Effector CD8-positive, alpha-beta T cell (primary cell): ENCODE measurements around the gene OR14I1.

ENCODE experiments used
- DNase-seq: peaks from one replicate; lab custom pipeline; 2025; lab: John Stamatoyannopoulos, UW
- total RNA-seq, 4 experiments: gene quantifications; one replicate each; lab custom pipeline; 2026; lab: John Stamatoyannopoulos, UW

Gene OR14I1
- 0 reads per million in 4 experiments for total RNA-seq

DNA sequence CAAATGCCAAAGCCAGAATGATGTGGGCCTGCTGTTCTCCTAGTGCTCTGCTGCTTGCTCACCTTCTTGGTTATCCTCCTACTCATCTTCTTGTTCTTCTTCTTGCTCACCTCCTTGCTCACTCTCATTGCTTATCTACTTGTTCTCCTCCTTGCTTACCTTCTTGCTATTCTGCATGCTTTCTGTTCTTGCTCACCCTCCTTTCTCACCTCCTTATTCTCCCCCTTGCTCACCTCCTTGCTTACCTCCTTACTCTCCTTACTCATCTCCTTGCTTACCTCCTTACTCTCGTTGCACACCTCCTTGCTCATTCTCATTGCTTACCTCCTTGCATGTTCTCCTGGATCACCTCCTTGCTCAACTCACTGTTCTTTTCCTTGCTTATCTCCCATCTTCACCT is at the start of gene OR14I1:
Gene OR14I1 (minus strand): TSS at position 53 of the 400 bp plus-strand sequence.
- DNase-seq: no peak

DNA sequence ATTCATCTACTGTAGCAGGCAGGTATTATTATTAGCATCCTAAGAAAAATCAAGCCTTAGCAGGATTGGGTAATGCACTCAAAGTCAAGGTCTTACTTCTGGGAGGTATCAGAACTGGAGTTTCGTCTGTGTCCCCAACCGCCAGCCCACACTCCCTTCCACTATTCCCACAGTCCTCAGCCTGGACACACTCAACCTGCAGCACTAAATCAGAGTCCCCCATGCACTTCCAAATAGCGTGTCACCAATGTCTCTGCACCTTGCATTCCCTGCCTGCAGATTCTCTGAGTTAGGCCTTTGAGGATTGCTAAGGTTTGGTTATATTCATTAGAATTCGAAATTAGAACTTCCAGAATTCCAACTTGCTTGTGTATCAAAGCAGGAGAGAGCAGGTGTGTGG is 49.1 kb upstream of the OR14I1 start:
- no peak for DNase-seq

DNA sequence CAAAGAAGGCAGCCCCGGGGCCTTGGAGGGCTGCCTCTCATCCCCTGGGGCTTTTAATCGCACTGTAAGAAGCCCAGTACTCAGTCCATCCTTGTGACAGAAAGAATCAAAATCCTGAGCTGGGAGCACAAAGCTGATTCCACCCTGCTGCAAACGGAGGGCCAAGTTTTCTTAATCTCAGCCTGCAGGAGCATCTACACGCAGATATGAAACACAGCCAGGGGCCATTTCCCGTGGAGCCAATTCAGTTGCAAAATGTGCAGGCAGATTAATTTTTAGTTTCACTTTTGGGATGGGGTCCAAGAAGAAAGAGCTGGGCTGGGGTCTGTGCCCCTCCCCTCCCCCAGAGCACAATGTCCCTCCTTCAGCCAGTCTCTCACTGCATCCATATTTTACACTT is 48.6 kb upstream of the OR14I1 start:
- DNase-seq: no peak

DNA sequence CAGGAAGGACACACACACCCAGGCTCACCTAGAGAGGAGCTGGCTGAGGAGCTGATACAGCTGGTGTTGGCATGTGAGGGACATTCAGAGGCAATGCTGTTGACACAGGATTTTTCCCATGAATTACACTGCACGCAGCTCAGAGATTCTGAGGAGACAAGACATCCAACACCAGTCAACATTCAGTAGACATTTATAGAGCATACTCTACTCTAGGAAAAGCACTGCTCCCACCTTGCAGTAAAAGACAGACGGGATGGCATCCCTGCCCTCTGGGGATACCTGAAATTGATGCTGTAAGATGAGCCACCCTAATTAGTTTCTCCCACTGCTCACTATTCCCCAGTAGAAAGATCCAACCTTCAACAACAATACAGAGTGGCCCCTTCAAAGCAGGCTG is 47.9 kb upstream of the OR14I1 start:
- no peak for DNase-seq

DNA sequence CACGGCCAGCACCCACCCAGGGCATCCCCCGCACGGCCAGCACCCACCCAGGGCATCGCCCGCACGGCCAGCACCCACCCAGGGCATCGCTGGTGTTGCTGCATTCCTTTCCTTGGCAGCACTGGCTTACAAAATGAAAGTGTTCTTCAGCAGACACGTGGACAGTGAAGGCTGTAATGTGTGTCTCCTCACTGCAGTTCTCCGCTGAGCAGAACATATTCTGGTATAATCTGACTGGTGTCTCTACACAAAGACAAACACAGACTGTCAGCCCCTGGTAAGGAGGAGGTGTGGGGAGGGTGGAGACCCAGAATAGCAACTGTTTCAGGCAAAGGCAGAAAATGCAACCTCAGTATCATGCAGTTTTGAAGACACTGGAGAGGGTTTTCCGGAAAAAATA is 45.6 kb upstream of the OR14I1 start:
- no peak for DNase-seq

DNA sequence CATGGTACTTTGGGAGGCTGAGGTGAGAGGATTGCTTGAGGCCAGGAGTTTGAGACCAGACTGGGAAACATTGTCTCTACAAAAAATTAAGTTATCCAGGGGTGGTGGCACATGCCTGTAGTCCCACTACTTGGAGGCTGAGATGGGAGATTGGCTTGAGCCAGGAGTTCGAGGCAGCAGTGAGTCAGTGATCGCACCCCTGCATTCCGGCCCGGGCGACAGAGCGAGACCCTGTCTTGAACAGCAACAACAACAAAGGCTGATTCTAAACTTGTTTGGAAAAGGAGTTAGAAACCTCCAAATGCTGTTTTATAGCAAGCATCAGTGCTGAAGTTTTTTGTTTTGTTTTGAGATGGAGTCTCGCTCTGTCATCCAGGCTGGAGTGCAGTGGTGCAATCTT is 38.3 kb upstream of the OR14I1 start:
- no peak for DNase-seq

DNA sequence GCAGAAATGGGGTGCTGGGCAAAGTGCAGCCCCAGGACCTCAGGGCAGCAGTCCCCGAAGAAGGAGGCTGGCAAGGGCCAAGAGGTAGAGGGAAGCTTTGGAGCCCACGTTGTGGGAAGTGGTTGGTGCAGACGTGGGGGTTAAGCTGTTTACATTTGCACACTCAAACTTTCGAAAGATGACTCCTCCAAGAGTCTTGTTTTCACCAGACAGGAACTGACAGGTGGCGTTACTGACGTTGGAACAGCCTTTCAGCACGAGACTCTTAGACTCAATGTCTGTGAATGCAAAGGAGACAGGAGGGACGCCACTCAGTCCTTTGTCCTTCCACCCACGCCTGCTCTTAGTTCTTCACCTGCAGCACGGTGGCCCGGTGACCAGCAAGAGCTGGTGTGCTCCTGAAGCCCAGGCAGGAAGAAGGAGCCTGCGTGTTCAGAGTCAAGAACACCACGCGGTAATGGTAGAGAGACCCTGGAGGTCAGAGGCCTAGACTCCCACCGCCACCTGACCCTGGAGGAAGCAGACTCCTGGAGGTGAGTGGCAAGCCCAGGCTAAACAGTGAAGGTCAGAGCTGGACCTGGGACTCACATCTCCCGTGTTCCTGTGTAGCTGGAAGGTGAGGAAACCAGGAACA is 37.1 kb upstream of the OR14I1 start:
- DNase-seq: no peak

DNA sequence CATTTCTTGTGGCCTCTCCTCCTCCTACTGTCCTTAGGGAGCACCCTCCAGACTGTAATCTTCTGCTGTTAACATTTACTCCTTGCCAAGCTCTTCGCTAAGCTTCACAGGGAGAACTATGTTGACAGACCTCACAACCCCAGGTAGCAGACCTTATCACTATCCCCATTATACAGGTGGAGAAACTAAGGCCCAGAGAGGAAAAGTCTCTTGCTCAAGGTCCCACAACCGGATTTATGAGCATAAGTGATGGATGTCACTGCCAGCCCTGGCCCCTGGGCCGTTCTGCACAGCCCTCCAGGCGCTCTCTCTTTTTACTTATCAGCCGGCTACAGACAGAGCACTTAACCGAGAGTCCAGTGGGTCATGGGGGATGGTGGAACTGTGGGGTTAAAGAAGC is 34.9 kb upstream of the OR14I1 start:
- DNase-seq: no peak

DNA sequence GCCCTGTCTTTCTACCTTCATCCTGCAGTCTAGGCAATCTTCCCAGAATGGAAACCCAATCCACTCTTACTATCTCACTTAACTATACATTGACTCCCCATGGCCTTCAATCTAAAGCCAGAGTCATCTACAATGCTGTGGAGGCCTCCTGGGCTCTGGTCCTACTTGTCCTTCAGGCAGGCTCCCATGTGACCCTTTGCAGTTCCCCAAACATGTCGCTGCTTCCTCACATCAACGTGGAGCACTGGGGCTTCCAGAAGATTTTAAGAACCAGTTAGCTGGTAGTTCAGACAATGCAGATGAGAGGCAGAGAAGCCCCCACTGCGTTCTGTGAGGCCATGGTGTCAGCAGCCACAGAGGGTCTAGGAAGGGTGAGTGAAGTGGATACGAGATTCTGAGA is 34.4 kb upstream of the OR14I1 start:
- DNase-seq: no peak

DNA sequence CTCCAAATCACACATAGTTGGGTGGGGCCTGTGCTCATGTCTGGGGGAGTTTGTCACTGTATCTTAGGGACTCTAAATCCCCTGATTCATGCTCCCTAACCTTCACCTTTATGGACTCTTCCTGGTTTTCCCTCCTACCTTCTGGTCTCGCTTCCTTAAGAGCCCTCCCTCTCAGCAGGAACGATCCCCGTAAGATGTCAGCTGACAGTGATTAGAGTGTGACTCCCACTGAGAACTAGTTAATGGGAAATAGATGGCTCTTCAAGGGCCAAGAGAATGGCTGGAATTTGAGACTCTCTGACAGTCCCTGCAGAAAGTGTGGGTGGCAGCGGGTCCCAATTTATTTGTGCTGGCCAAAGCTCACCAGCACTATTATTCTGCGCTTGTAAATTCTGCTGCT is 31.0 kb upstream of the OR14I1 start:
- DNase-seq: no peak

DNA sequence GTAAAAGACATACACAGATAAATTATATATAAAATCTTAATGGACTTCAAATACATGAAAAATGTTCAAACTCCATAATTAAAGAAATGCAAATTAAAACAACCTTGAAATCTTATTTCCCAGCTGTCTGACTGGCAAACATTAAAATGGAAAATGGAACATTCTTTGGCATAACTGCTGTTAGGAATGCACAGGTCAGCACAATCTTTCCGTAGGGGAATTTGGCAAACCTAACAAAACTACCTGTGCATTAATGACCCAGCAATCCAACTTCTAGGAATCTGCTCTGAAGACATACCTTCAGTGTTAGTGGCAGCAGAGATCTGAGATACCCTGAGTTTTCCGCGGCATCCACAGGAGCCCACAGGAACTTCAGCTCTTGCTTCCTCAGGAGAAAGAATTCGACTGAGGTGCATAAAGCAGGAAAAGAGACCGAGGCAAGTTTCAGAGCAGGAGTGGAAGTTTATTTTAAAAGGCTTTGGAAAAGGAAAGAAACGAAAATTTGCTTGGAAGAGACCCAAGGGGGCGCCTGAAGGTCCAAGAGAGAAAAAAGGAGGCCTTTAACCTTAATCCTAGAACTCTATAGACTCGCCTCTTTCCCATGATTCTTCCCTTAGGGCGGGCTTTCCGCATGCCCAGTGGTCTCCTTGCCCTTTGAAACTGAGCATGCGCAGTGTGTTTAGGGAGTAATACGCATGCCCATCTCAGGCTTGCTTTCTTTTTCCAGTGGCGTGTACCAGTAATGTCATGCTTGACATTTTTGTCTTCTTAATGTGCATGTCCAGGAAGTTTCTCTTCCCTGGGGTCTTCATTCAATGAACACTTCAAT is 28.2 kb upstream of the OR14I1 start:
- DNase-seq: no peak

DNA sequence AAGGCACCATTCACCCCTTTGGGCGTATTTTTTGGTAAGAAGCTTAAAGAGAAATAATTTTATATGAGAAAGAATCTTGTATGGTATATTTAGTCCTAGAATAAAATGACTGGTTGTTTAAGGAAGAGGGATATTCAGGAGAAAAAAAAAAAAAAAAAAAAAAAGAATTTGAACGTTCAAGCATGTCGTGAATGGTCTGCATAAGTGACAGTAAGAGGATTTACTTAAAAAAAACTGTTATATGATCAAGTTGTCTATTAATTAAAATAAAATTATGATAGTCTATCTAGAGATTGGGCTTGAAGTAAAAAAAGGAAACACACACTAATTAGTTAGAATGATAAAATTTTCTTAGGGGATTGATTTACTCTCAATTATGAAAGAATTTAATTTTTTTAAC is 11.7 kb upstream of the OR14I1 start:
- no peak for DNase-seq

DNA sequence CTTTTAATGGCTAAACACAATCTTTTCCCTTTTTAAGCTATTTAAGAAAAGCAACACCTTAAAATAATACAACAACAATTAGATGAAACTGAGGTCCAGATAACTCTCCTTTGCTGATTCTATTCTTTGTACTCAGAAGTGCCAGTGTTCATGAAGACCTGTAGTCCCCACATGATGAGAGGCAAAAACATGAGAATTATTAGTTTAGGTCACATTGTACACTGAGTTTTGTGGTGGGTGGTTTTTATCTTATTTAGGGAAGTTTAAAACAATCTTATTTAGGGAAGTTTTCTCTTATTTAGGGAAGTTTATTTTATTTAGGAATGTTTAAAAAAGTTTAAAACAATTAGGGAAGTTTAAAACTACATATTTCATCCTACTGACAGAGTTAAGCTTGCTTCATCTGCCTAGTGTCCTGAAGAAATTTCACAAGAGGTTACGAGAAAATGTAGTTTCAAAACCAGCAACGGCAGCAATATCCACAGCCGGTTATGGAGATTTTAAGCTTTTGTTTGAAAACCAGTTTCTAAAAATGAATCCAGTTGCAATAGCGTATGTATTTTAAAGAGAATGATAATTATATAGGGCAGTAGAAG is 7.8 kb upstream of the OR14I1 start:
- DNase-seq: no peak

DNA sequence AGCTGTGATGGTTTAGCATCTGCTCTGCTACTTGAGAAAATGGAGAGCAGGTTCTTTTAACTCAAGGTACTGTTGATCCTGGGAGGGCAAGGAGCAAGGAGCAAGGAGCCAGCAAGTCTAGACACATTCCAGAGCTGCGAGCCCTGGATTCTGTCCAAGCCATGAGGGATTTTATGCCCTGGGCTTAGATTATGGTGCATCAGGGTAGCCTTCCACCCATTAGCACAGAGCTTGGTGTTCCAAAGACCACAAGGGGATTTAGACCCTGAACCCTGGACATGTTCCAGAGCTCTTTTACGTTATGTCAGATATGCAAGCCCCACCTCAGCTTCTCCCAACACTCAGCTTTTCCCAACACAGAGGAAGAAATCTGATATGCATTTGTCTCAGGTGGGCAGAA is 2.0 kb upstream of the OR14I1 start:
- DNase-seq: no peak

DNA sequence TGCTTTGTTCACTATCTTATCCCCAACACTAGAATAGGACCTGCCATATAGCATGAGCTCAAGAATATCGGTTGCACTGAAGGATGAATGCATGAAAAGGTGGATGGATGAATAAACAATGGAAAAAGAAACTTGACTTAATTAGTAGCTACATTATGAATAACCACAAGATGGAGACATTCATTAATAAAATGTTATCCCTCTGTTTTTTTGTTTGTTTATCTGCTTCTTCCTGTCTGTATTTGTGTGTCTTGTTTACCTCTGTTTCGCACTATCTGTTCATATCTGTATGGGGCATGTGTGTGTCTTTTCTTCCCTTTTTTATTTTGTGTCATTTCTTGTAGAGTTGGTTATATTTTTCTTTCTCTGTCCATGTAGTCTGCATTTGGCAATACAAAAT is 1.1 kb upstream of the OR14I1 start:
- no peak for DNase-seq

DNA sequence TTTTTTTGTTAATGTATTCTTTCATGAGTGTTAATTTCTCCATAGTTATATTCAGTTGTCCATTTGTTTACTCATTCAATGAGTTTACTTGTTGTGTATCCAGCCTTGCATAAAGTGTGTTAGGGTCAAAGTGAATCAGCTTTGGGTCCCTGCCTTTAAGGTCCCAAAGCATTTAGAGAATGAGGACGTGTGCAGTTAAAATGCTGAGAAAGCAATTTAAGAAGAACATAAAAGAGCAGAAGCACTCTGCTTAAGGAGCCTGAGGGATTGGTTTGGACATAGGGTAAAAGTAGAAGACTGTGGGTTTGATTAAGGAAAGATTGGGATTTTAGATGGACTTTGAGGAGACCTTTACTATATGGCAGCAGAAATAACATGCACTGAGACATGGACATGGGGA is 3.5 kb downstream of the OR14I1 start:
- DNase-seq: no peak

DNA sequence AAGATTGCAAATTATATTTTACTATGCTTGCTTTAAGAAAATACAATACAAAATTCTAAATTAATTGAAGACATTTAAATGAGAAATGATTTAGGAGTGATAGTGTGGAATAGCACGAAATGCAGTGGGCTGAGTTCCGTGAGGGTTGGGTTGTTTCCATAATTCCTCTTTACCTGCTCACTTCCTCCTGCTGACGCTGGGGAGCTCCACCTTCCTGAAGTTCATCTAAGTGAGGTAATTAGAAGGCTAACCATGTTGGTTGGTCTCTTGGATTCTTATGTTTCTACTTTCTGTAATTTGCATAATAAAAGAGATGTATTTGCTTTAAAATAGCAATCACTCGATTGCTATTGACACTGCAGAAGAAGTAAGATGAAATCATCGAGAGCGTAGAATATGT is 4.7 kb downstream of the OR14I1 start:
- no peak for DNase-seq

DNA sequence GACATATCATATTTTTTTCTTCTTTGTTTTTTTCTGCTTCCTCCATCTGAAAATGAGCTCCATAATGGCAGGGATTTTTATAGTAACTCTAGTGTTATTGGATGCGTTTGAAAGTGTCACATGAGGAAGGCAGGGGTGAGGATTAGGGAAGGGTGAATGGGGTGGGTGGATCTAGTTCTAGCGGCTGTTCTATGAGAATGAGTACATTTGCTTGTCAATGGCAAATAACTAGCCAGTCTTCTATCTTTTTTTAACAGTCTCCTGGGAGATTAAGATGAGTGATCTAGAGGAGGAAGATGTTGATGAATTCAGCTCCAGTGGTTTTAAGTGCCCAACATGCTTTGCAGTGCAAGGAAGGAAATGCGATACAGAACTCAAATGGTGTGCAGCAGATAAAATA is 5.8 kb downstream of the OR14I1 start:
- DNase-seq: no peak

DNA sequence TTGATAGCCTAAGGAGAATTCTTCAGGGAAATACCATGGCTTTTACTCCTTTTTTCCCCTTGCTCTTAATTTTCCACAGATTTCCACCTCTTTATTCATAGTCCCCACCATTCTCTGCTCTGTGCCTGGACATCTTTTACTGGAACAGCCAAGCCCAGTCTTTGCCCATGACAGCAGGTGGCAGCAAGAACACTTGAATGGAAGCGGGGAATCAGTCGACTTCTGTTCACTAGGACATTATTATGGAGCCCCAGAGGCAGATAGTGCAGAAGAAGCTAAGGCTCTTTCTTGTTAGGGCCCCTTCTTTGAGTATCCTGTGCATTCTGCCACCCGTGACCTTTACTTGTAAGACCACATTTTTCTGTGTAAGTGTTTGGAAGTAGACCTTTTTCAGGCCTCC is 6.3 kb downstream of the OR14I1 start:
- DNase-seq: no peak

DNA sequence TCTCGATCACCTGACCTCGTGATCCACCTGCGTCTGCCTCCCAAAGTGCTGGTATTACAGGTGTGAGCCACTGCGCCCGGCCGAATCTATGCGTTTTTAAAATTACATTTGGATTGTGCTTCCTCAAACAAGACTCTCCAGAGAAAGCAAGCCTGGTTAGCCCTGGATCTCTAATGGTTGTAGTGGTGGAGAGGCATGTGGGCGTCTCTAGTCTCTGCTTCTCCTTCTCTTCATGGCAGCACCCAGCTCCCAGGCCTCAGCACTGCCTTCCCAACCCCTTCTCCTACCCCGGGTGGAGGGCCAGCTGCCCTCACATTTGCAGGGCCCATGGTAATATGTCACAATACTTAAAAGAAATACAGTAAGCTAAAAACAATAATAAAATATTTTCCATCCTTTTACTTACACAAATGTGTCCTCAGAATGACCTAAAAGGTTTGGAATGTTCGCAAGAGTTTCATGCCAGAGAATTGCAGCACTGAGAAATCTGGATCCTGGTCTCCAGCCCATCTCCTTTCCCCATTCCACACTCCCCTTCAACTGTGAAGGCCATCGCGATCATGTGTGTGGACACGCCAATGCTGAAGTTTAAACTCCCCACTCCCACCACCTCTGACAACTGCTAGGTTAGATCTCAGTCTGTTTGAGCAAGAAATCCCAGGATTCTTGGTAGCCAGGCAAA is 7.0 kb downstream of the OR14I1 start:
- no peak for DNase-seq

DNA sequence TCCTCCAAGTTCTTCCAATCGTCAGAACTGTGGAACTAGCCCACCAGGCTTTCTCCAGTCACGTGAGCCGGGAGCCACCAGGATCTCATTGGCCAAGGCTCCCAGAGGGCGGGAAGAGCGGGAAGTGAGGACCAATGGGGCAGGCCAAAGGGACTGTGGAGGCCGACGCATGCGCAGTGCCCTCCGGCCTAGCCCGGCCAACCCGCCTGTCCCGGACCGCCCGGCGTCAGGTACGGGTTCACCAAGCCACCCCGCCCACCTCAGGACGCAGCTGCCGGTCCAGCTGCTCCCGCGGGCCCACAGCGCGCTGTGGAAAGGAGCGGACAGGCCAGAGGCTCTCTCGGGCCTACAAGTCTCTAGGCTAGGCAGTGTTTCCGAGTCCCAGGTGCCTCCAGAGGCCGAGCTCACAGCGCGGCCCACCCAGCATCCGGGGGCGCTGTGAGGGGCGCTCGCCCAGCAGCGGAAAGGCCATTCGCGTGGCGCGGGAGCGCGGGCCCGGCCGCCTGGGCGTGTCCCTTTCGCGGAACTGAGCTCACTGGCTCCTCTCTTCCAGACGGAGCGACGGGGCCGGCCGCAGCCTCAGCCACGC is 10.9 kb downstream of the OR14I1 start:
- DNase-seq: no peak
